Raji (cell line): ENCODE results near the gene PCDH17.

Source experiments
- POLR2A ChIP-seq: IDR thresholded peaks from 2 replicates; pipeline ENCODE4 v1.6.1; 2011; ENCODE audit warnings: low read depth, low read length, control low read depth; ENCODE audit not compliant: insufficient read depth

PCDH17 gene

GRCh38 chr13:57631596-57632275 lies at the start of gene PCDH17:
PCDH17 (plus strand) TSS chr13:57631744; CDS start chr13:57632547, 803 bp downstream.
- TF ChIP-seq POLR2A = no peak

GRCh38 chr13:57582032-57582431 lies 49.5 kb upstream of the PCDH17 start:
- TF ChIP-seq POLR2A = no peak

GRCh38 chr13:57583529-57583928 lies 48.0 kb upstream of the PCDH17 start:
- no peak for TF ChIP-seq POLR2A

GRCh38 chr13:57588639-57589038 lies 42.9 kb upstream of the PCDH17 start:
- no peak for TF ChIP-seq POLR2A

GRCh38 chr13:57595775-57596174 lies 35.8 kb upstream of the PCDH17 start:
- TF ChIP-seq POLR2A = no peak

GRCh38 chr13:57601536-57601935 lies 30.0 kb upstream of the PCDH17 start:
- no peak for TF ChIP-seq POLR2A

GRCh38 chr13:57604442-57604841 lies 27.1 kb upstream of the PCDH17 start:
- no peak for TF ChIP-seq POLR2A

GRCh38 chr13:57611969-57612368 lies 19.6 kb upstream of the PCDH17 start:
- no peak for TF ChIP-seq POLR2A

- TF ChIP-seq POLR2A = no peak
Measured at GRCh38 chr13:57612568-57612967, 19.0 kb upstream of the PCDH17 start.

- no peak for TF ChIP-seq POLR2A
Measured at GRCh38 chr13:57624565-57625435, 6.7 kb upstream of the PCDH17 start.

GRCh38 chr13:57627663-57628062 lies 3.9 kb upstream of the PCDH17 start:
- no peak for TF ChIP-seq POLR2A

- TF ChIP-seq POLR2A = no peak
Measured at GRCh38 chr13:57629391-57629804, 2.1 kb upstream of the PCDH17 start.

GRCh38 chr13:57629821-57630235 lies 1.7 kb upstream of the PCDH17 start:
- no peak for TF ChIP-seq POLR2A

GRCh38 chr13:57630661-57631595 lies 616 bp upstream of the PCDH17 start:
- no peak for TF ChIP-seq POLR2A
